Measurements from ENCODE around the gene FUT1. TPM values are rescaled to one million over a fixed set of nuclear protein-coding genes. Genes with fewer than 3 reads are reported as not detected.

Gene FUT1
- total and polyA plus RNA-seq, 10 of the 15 experiments (the other 5 are each of a cell fraction or from before 2014, with no cell fraction given), result 0.01 TPM; not detected in 9

DNA sequence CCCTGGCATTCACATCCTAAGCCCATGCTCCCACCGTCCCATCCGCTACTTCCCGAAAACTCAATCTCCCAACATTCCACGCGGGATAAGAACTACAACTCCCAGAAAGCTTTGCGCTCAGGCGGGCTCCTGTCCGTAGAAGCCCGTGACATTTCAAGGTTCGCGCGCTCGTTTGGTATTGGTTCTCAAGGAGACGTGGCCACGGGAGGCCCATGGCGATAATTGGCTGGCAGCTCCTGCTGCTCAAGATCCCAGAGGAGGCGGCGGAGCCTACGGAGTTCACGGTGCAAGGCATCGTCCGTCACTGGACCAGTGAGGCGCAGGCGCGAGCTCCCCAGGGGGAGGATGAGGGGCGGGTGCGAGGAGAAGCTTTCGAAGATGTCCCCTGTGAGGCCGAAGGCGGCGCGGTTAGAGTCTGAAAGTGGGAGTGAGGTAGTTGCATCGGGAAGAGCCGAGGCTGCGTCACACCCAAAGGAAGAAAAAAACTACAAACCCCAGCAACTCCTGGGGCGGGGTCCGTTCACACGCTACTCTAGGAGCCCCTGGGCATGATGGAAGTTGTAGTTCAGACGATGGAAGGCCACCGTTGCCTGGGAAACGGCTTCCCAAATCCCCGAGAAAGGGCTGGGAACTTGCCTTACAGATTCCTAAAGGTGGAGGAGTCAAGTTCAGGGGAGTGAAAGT is 31.7 kb downstream of the FUT1 start (continued):
- TF ChIP-seq, protein P1, sequence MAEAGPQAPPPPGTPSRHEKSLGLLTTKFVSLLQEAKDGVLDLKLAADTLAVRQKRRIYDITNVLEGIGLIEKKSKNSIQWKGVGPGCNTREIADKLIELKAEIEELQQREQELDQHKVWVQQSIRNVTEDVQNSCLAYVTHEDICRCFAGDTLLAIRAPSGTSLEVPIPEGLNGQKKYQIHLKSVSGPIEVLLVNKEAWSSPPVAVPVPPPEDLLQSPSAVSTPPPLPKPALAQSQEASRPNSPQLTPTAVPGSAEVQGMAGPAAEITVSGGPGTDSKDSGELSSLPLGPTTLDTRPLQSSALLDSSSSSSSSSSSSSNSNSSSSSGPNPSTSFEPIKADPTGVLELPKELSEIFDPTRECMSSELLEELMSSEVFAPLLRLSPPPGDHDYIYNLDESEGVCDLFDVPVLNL (IDR thresholded peaks at IDR 0.05; ENCODE audit: low read depth, low read length), result peak; percentile 100
- TF ChIP-seq HCFC1 (IDR thresholded peaks at IDR 0.05; ENCODE audit: low read length) (peak; percentile 96), SPI1 (IDR thresholded peaks at IDR 0.05; ENCODE audit: borderline replicate concordance, insufficient read depth, low read depth, low read length) (no peak), SMAD5 (IDR thresholded peaks at IDR 0.05; ENCODE audit: low read depth) (no peak), POU2F2 (IDR thresholded peaks at IDR 0.05; ENCODE audit: borderline replicate concordance, low read depth, low read length) (peak; percentile 12; the same call in 2 of the 3 replicates), IKZF2 (IDR thresholded peaks at IDR 0.05) (peak in 1 of 2 experiments; percentile 40; a peak in 2 of 4 replicates), ZNF24 (IDR thresholded peaks at IDR 0.05) (no peak), CBX3 (IDR thresholded peaks at IDR 0.05; ENCODE audit: borderline replicate concordance, low read depth) (no peak), SMC3 (IDR thresholded peaks at IDR 0.05; ENCODE audit: borderline replicate concordance, low read length) (no peak), EZH2 (IDR thresholded peaks at IDR 0.05; ENCODE audit: borderline replicate concordance, control insufficient read depth, low read depth, low read length) (no peak), SUZ12 (IDR thresholded peaks at IDR 0.05; ENCODE audit: unreplicated experiment) (no peak), TCF3 (IDR thresholded peaks at IDR 0.05; ENCODE audit: borderline replicate concordance, insufficient read depth, low read depth, low read length) (no peak), POLR2AphosphoS2 (IDR thresholded peaks at IDR 0.05; ENCODE audit: low read depth, low read length) (no peak), KDM1A (IDR thresholded peaks at IDR 0.05; ENCODE audit: borderline replicate concordance) (no peak), TARDBP (IDR thresholded peaks at IDR 0.05; ENCODE audit: borderline replicate concordance) (peak; percentile 95), NR2F1 (conservative IDR thresholded peaks at IDR 0.05) (no peak), ATF7 (IDR thresholded peaks at IDR 0.05; ENCODE audit: low read depth) (0 out of 2 replicates have a peak, but pooled peaks have one; percentile 42), RAD51 (IDR thresholded peaks at IDR 0.05) (peak; percentile 73), YBX1 (IDR thresholded peaks at IDR 0.05) (no peak), RELA (IDR thresholded peaks at IDR 0.05; ENCODE audit: borderline replicate concordance, partially characterized antibody) (peak; percentile 15)
- TF ChIP-seq, protein P2, sequence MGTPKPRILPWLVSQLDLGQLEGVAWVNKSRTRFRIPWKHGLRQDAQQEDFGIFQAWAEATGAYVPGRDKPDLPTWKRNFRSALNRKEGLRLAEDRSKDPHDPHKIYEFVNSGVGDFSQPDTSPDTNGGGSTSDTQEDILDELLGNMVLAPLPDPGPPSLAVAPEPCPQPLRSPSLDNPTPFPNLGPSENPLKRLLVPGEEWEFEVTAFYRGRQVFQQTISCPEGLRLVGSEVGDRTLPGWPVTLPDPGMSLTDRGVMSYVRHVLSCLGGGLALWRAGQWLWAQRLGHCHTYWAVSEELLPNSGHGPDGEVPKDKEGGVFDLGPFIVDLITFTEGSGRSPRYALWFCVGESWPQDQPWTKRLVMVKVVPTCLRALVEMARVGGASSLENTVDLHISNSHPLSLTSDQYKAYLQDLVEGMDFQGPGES (IDR thresholded peaks at IDR 0.05), result peak; percentile 84
- TF ChIP-seq, protein P3, sequence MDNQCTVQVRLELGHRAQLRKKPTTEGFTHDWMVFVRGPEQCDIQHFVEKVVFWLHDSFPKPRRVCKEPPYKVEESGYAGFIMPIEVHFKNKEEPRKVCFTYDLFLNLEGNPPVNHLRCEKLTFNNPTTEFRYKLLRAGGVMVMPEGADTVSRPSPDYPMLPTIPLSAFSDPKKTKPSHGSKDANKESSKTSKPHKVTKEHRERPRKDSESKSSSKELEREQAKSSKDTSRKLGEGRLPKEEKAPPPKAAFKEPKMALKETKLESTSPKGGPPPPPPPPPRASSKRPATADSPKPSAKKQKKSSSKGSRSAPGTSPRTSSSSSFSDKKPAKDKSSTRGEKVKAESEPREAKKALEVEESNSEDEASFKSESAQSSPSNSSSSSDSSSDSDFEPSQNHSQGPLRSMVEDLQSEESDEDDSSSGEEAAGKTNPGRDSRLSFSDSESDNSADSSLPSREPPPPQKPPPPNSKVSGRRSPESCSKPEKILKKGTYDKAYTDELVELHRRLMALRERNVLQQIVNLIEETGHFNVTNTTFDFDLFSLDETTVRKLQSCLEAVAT (IDR thresholded peaks at IDR 0.05), result 0 out of 2 replicates have a peak, but pooled peaks have one; percentile 22
- TF ChIP-seq, protein P4, sequence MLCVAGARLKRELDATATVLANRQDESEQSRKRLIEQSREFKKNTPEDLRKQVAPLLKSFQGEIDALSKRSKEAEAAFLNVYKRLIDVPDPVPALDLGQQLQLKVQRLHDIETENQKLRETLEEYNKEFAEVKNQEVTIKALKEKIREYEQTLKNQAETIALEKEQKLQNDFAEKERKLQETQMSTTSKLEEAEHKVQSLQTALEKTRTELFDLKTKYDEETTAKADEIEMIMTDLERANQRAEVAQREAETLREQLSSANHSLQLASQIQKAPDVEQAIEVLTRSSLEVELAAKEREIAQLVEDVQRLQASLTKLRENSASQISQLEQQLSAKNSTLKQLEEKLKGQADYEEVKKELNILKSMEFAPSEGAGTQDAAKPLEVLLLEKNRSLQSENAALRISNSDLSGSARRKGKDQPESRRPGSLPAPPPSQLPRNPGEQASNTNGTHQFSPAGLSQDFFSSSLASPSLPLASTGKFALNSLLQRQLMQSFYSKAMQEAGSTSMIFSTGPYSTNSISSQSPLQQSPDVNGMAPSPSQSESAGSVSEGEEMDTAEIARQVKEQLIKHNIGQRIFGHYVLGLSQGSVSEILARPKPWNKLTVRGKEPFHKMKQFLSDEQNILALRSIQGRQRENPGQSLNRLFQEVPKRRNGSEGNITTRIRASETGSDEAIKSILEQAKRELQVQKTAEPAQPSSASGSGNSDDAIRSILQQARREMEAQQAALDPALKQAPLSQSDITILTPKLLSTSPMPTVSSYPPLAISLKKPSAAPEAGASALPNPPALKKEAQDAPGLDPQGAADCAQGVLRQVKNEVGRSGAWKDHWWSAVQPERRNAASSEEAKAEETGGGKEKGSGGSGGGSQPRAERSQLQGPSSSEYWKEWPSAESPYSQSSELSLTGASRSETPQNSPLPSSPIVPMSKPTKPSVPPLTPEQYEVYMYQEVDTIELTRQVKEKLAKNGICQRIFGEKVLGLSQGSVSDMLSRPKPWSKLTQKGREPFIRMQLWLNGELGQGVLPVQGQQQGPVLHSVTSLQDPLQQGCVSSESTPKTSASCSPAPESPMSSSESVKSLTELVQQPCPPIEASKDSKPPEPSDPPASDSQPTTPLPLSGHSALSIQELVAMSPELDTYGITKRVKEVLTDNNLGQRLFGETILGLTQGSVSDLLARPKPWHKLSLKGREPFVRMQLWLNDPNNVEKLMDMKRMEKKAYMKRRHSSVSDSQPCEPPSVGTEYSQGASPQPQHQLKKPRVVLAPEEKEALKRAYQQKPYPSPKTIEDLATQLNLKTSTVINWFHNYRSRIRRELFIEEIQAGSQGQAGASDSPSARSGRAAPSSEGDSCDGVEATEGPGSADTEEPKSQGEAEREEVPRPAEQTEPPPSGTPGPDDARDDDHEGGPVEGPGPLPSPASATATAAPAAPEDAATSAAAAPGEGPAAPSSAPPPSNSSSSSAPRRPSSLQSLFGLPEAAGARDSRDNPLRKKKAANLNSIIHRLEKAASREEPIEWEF (IDR thresholded peaks at IDR 0.05; ENCODE audit: insufficient replicate concordance, low read depth, low read length), result no peak

Measured in GM12878 (cell line).